ENCODE results near the gene UBL7.

DNA sequence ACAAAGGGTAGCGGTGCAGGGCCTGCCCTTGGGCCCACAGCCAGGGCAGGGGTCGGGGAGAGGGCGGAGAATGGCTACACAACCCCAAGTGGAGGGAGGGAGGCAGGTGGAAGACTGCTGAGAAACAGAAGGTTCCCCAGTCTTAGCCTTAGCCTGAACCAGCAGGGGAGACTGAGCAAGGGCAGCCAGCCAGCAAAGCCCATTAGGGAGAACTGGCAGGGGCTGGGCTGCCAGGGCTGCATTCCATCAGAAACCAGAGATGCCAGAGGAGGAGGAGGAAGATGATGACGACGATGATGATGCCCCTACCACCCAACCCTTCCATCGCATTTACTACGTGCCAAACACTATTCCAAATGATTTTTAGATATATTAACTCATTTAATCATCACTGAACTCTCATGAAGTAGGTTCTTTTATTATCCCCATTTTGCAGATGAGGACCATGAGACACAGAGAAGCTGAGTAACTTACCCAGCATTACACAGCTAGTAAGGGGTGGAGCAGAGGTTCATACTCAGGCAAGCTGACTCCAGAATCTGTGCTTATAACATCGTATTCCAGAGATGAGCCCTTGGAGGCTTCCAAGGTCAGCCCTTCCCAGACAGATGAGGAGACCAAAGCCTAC lies 35.9 kb downstream of the UBL7 start:
- TF ChIP-seq CTCF (IDR thresholded peaks at IDR 0.05; ENCODE audit: low read length) (no peak), EZH2 (IDR thresholded peaks at IDR 0.05; ENCODE audit: borderline replicate concordance, low read length) (no peak)

Data from OCI-LY1 (cell line).